GM21515 (cell line): ENCODE results near the gene CHST12.
"Not testable (repeated sequence)": the region's sequence is repeated elsewhere in the genome, so short reads cannot be mapped to it uniquely, and the experiment has no call there.

ENCODE experiments used
- ATAC-seq: cut with Tn5 transposase; IDR thresholded peaks from one replicate; pipeline ENCODE4 v1.9.1; 2021; ENCODE audit not compliant: unreplicated experiment

CHST12 gene

GRCh38 chr7:2377492-2377891 lies 25.9 kb upstream of the CHST12 start:
- ATAC-seq: not testable (repeated sequence)

- not testable (repeated sequence) for ATAC-seq
Measured at GRCh38 chr7:2378125-2378524, 25.3 kb upstream of the CHST12 start.

GRCh38 chr7:2379161-2379560 lies 24.2 kb upstream of the CHST12 start:
- ATAC-seq: no peak

GRCh38 chr7:2379821-2380450 lies 23.5 kb upstream of the CHST12 start:
- ATAC-seq: no peak

- ATAC-seq: no peak
Measured at GRCh38 chr7:2380461-2380860, 22.9 kb upstream of the CHST12 start.

- no peak for ATAC-seq
Measured at GRCh38 chr7:2381227-2381626, 22.2 kb upstream of the CHST12 start.

GRCh38 chr7:2381881-2382509 lies 21.4 kb upstream of the CHST12 start:
- no peak for ATAC-seq

GRCh38 chr7:2383543-2384274 lies 19.7 kb upstream of the CHST12 start:
- no peak for ATAC-seq

GRCh38 chr7:2384354-2385243 lies 18.8 kb upstream of the CHST12 start:
- ATAC-seq: no peak

GRCh38 chr7:2386122-2386521 lies 17.3 kb upstream of the CHST12 start:
- not testable (repeated sequence) for ATAC-seq

- ATAC-seq: no peak
Measured at GRCh38 chr7:2386964-2387669, 16.3 kb upstream of the CHST12 start.

GRCh38 chr7:2387897-2388636 lies 15.3 kb upstream of the CHST12 start:
- no peak for ATAC-seq

- ATAC-seq: no peak
Measured at GRCh38 chr7:2388637-2388954, 14.8 kb upstream of the CHST12 start.

- not testable (repeated sequence) for ATAC-seq
Measured at GRCh38 chr7:2390020-2390816, 13.2 kb upstream of the CHST12 start.

GRCh38 chr7:2393706-2394105 lies 9.7 kb upstream of the CHST12 start:
- ATAC-seq: no peak

GRCh38 chr7:2394566-2395082 lies 8.8 kb upstream of the CHST12 start:
- no peak for ATAC-seq

- ATAC-seq: no peak
Measured at GRCh38 chr7:2398506-2398905, 4.9 kb upstream of the CHST12 start.

- no peak for ATAC-seq
Measured at GRCh38 chr7:2399848-2400587, 3.4 kb upstream of the CHST12 start.

- ATAC-seq: no peak
Measured at GRCh38 chr7:2402687-2403013, 761 bp upstream of the CHST12 start.
